ENCODE data around the gene C22orf31. TPM values are rescaled to one million over a fixed set of nuclear protein-coding genes. Genes with fewer than 3 reads are reported as not detected.

The C22orf31 gene
- total RNA-seq, 5 donors from 2014 or later (not counting 1 experiment from before 2014, with no cell fraction given), result not detected

- no peak for ATAC-seq (replicated peaks in 1 of 4)
- H3K9me3 ChIP-seq, result no peaks in the 10 kb centered on the region
- H3K4me1 ChIP-seq (ENCODE audit: control insufficient read depth in 1 of 2, extremely low read depth in 1 of 2, insufficient read depth in 2 of 2, low read length in 2 of 2), result no peaks in the 10 kb centered on the region
- CTCF ChIA-PET, result no interaction called here
- no peaks in the 10 kb centered on the region for H3K9me3 Mint-ChIP-seq
- H3K36me3 ChIP-seq (ENCODE audit: control insufficient read depth in 2 of 2, extremely low read depth in 1 of 2, insufficient read depth in 1 of 2, low read length in 1 of 2), result no peaks in the 10 kb centered on the region
- no peak overlapping the region for H3K4me3 Mint-ChIP-seq
- POLR2A ChIA-PET, result no interaction called here
- H3K4me1 Mint-ChIP-seq, result peaks cover 0 to under 1% (median 0%) of the 10 kb centered on the region in 3 donors
- DNase-seq, result no peak
- H3K27me3 Mint-ChIP-seq, result peaks cover 4 to 24% of the 10 kb centered on the region in 2 donors
- H3K4me3 ChIP-seq (ENCODE audit: control insufficient read depth in 1 of 2, extremely low read depth in 1 of 2, low read length in 1 of 2), result no peak overlapping the region
- peaks cover 8 to 20% of the 10 kb centered on the region in 2 experiments for H3K27me3 ChIP-seq (replicated peaks in 1 of 2; ENCODE audit: control insufficient read depth in 2 of 2, extremely low read depth in 1 of 2, insufficient read depth in 2 of 2, low read length in 1 of 2)
- 93% methylated on average over 4 of the region's 5 CpGs for WGBS (ENCODE audit: insufficient coverage)
- H3K27ac Mint-ChIP-seq, result no peak overlapping the region
- no peak overlapping the region for H3K27ac ChIP-seq (ENCODE audit: low read length)
- no peaks in the 10 kb centered on the region for H3K36me3 Mint-ChIP-seq
These were observed 52.5 kb downstream of the C22orf31 start for GRCh38 chr22:29009148-29009547.

Other genes starting within 250 kb of the C22orf31 start
- 1 to 10 TPM in 3 of 5 donors, under 1 TPM in 2; 0.70 to 2.1 (median 1.1) TPM for gene ZNRF3, start 178.3 kb downstream of the C22orf31 start, total RNA-seq
- gene KREMEN1, start 11.2 kb upstream of the C22orf31 start, total RNA-seq, result under 1 TPM in 3 of 5 donors, not detected in 2; 0.20 to 0.25 (median 0.20) TPM
- gene EMID1, start 144.1 kb upstream of the C22orf31 start, total RNA-seq, result 1 to 10 TPM in 1 of 5 donors, under 1 TPM in 4; 0.32 to 1.5 (median 0.76) TPM
- 10 to 100 TPM; 14.1 to 25.4 (median 22.1) TPM for gene RHBDD3, start 206.2 kb upstream of the C22orf31 start, total RNA-seq
- gene EWSR1, start 206.4 kb upstream of the C22orf31 start, total RNA-seq, result 100 to 1,000 TPM; 254 to 308 (median 260) TPM
- gene GAS2L1, start 244.8 kb upstream of the C22orf31 start, total RNA-seq, result 1 to 10 TPM in 1 of 5 donors, under 1 TPM in 4; 0.53 to 1.2 (median 0.85) TPM